ENCODE data around the gene NPPC. TPM values are rescaled to one million over a fixed set of nuclear protein-coding genes. Genes with fewer than 3 reads are reported as not detected.

NPPC gene
- total RNA-seq = 10 to 100 TPM in 1 of 4 donors, 1 to 10 TPM in 3; 2.1 to 14.0 (median 3.4) TPM
- 1.7 TPM for polyA plus RNA-seq
- long read RNA-seq, donor 1, partial matches to known transcripts = 0 of 5 reads
- long read RNA-seq, donor 1, other reads (novel, unspliced or antisense) = 1 of 5 reads
- long read RNA-seq, donor 2, partial matches to known transcripts = 0 of 1 reads
- long read RNA-seq, donor 2, other reads (novel, unspliced or antisense) = 1 of 1 reads
- long read RNA-seq, donor 3, partial matches to known transcripts = 0 of 5 reads
- long read RNA-seq, donor 3, other reads (novel, unspliced or antisense) = 2 of 5 reads
- long read RNA-seq, donor 4, partial matches to known transcripts = 0 of 1 reads
- long read RNA-seq, donor 4, other reads (novel, unspliced or antisense) = 0 of 1 reads

DNA sequence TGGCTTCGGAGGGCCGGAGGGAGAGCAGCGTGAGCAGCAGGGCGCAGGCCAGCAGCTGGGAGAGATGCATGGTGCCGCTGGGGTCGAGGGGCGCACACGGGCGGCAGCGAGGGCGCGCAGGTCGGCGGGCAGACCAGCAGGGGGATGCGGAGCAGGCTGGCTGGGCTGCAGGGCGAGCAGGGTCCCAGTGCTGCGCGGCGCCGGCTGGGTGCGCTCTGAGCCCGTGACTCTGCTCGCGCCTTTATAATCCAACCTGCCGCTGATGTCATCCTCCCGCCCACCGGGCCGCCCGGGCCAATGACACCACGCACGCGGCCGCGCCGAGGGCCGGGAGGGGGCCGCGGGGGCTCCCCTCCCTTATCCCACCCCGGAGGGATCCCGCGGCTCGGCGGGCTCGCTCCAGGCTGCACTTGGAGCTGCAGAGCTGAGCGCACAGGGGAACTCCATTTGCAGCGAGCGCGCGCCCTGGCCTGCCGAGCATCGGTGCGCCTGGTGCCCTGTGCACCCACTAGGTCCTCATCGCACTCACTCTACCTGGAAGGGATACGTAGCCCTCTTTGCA is at the start of gene NPPC:
NPPC (minus strand) TSS at position 217 of the 562 bp plus-strand sequence; CDS start at position 70, 147 bp downstream.
- Histone ChIP-seq H3K9me3 (ENCODE audit: control insufficient read depth, low read length) (no peaks in the 10 kb centered on the region), H3K4me1 (ENCODE audit: control insufficient read depth, insufficient read depth, low read length) (peaks cover 2% of the 10 kb centered on the region), H3K27me3 (ENCODE audit: control insufficient read depth, insufficient read depth) (no peaks in the 10 kb centered on the region), H3K4me3 (ENCODE audit: low read length) (peak within 1 kb of the TSS; percentile 18), H3K27ac (ENCODE audit: low read length) (no peak within 1 kb of the TSS)
- intact Hi-C loops (cut with DNase I) = loop anchor here (5.0 to 10.0 kb wide), 4 partner anchors 216 to 599 kb away; partner anchors contain the start of genes CHRND (in 1 of the 4) and PRSS56 (in 1 of the 4)
- under 1% methylated on average over 54 of the region's 54 CpGs for WGBS
- DNase-seq (peak; percentile 59 to 83 (median 80)), ATAC-seq (peak; percentile 78 to 84)

- intact Hi-C loops (cut with DNase I) = no loop called here
- DNase-seq (no peak), ATAC-seq (no peak)
- Histone ChIP-seq H3K4me1 (ENCODE audit: control insufficient read depth, insufficient read depth, low read length) (no peaks in the 10 kb centered on the region), H3K27ac (ENCODE audit: low read length) (no peak overlapping the region), H3K4me3 (ENCODE audit: low read length) (no peak overlapping the region), H3K9me3 (ENCODE audit: control insufficient read depth, low read length) (no peaks in the 10 kb centered on the region), H3K27me3 (ENCODE audit: control insufficient read depth, insufficient read depth) (no peaks in the 10 kb centered on the region)
- 95% methylated on average over 2 of the region's 2 CpGs for WGBS
These were observed 48.8 kb upstream of the NPPC start for GRCh38 chr2:231975001-231975400.

DNA sequence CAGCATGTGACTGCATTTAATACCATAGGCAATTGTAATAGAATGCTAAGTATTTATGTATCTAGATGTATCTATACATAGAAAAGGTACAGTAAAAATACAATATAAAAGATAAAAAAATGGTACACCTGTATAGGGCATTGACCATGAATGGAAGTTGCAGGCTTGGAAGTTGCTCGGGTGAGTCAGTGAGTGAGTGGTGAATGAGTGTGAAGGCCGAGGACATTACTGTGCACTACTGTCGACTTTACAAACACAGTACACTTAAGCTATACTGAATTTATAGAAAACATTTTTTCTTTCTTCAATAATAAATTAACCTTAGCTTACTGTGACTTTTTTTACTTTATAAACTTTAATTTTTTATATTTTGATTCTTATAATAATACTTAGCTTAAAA is 44.3 kb upstream of the NPPC start:
- Histone ChIP-seq H3K9me3 (ENCODE audit: control insufficient read depth, low read length) (no peaks in the 10 kb centered on the region), H3K27ac (ENCODE audit: low read length) (no peak overlapping the region), H3K4me3 (ENCODE audit: low read length) (no peak overlapping the region), H3K4me1 (ENCODE audit: control insufficient read depth, insufficient read depth, low read length) (no peaks in the 10 kb centered on the region), H3K27me3 (ENCODE audit: control insufficient read depth, insufficient read depth) (no peaks in the 10 kb centered on the region)
- intact Hi-C loops (cut with DNase I) = no loop called here
- WGBS = 98% methylated on average over 3 of the region's 3 CpGs
- no peak for DNase-seq
- ATAC-seq = no peak

GRCh38 chr2:231968820-231969219 is 42.6 kb upstream of the NPPC start:
- DNase-seq = no peak
- intact Hi-C loops (cut with DNase I) = no loop called here
- no peaks in the 10 kb centered on the region for H3K9me3 ChIP-seq (ENCODE audit: control insufficient read depth, low read length)

DNA sequence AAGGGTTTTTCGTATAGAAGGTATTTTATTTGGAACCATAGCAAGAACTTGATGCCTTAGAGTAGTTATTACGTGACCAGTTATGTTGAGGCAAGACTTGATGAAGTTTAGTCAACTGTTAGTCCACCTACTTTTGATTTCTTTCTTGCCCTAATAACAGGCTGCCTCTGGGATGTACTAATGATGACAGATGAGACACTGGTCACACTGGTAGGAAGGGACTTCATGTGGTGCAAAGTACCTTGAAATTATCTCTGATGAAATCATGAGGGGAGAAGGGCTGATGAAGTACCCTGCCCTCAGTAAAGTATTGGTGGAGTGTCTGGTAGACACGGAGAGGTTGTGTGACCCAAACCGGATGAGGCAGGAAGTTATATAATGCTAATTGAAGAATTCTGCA is 40.7 kb upstream of the NPPC start:
- no peaks in the 10 kb centered on the region for H3K9me3 ChIP-seq (ENCODE audit: control insufficient read depth, low read length)
- ATAC-seq (no peak), DNase-seq (no peak)
- H3K27me3 ChIP-seq (ENCODE audit: control insufficient read depth, insufficient read depth) = no peaks in the 10 kb centered on the region
- no peak overlapping the region for H3K27ac ChIP-seq (ENCODE audit: low read length)
- intact Hi-C loops (cut with DNase I) = no loop called here
- no peak overlapping the region for H3K4me3 ChIP-seq (ENCODE audit: low read length)
- H3K4me1 ChIP-seq (ENCODE audit: control insufficient read depth, insufficient read depth, low read length) = peaks cover 2% of the 10 kb centered on the region
- 69% methylated on average over 4 of the region's 4 CpGs for WGBS

More at GRCh38 chr2:231968820-231969219, 42.6 kb upstream of the NPPC start:
- Histone ChIP-seq H3K4me3 (ENCODE audit: low read length) (no peak overlapping the region), H3K27me3 (ENCODE audit: control insufficient read depth, insufficient read depth) (no peaks in the 10 kb centered on the region), H3K27ac (ENCODE audit: low read length) (no peak overlapping the region), H3K4me1 (ENCODE audit: control insufficient read depth, insufficient read depth, low read length) (no peaks in the 10 kb centered on the region)
- ATAC-seq = no peak
- 92% methylated on average over 6 of the region's 6 CpGs for WGBS

GRCh38 chr2:231965102-231965501 is 38.9 kb upstream of the NPPC start:
- peaks cover 2% of the 10 kb centered on the region for H3K4me1 ChIP-seq (ENCODE audit: control insufficient read depth, insufficient read depth, low read length)
- WGBS = 44% methylated on average over 1 of the region's 1 CpG
- ATAC-seq (no peak), DNase-seq (no peak)
- H3K4me3 ChIP-seq (ENCODE audit: low read length) = no peak overlapping the region
- no peaks in the 10 kb centered on the region for H3K27me3 ChIP-seq (ENCODE audit: control insufficient read depth, insufficient read depth)
- no peaks in the 10 kb centered on the region for H3K9me3 ChIP-seq (ENCODE audit: control insufficient read depth, low read length)
- H3K27ac ChIP-seq (ENCODE audit: low read length) = no peak overlapping the region
- intact Hi-C loops (cut with DNase I) = no loop called here

DNA sequence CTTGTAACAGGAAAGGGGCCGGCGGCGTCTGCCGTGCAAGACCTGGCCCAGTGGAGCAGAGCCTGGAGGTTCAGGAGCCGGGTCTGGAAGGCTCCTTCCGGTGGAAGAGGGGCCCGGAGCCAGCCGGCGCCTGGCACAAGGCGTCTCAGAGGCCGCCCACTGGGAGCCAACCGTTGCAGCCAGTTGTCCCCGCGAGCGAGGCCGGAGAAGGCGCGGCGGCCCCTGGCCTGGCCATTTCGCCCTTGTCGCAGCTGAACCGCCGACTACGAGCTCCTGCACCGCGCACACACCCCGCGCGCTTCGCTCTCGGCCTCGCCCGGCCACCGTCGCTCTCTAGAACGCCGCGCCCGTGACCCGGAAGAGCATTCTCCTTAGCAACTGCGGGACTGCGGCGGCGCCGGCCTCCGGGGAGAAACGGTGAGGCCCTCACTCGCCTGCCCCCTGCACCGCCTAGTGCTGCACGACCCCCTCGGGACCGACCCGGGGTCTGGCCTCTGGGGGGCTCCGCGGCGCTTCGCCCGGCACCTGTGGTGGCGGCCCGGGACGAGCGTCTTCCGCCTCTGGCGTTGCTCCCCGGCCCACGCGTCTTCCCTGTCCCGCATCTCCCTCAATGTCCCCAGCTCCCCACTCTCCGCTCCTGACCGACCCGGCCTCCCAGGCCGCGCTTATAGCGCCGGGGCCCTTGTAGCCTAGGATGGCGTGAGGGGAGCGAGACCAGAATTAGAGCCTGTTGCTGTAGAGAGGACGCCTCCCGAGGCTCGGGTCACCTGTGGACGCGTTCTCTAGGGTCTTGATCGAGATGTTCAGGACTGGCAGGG is 35.4 kb upstream of the NPPC start, which contains the start of gene DIS3L2:
DIS3L2 (plus strand) TSS at position 365 of the 818 bp plus-strand sequence. CDS start 53,215 bp downstream, outside the sequence.
- DNase-seq (peak; percentile 84 to 95 (median 92)), ATAC-seq (peak; percentile 99)
- peaks cover 2% of the 10 kb centered on the region for H3K4me1 ChIP-seq (ENCODE audit: control insufficient read depth, insufficient read depth, low read length)
- peak within 1 kb of the TSS; percentile 28 for H3K27ac ChIP-seq (ENCODE audit: low read length)
- peak within 1 kb of the TSS; percentile 71 for H3K4me3 ChIP-seq (ENCODE audit: low read length)
- no peaks in the 10 kb centered on the region for H3K27me3 ChIP-seq (ENCODE audit: control insufficient read depth, insufficient read depth)
- no peaks in the 10 kb centered on the region for H3K9me3 ChIP-seq (ENCODE audit: control insufficient read depth, low read length)
- intact Hi-C loops (cut with DNase I) = no loop called here
- under 1% methylated on average over 83 of the region's 83 CpGs for WGBS

GRCh38 chr2:231960810-231961348 is 34.7 kb upstream of the NPPC start:
- ATAC-seq (no peak), DNase-seq (no peak)
- peak overlapping the region; percentile 71 for H3K4me3 ChIP-seq (ENCODE audit: low read length)
- H3K9me3 ChIP-seq (ENCODE audit: control insufficient read depth, low read length) = no peaks in the 10 kb centered on the region
- intact Hi-C loops (cut with DNase I) = no loop called here
- H3K27me3 ChIP-seq (ENCODE audit: control insufficient read depth, insufficient read depth) = no peaks in the 10 kb centered on the region
- no peak overlapping the region for H3K27ac ChIP-seq (ENCODE audit: low read length)
- 56% methylated on average over 18 of the region's 18 CpGs for WGBS
- H3K4me1 ChIP-seq (ENCODE audit: control insufficient read depth, insufficient read depth, low read length) = peaks cover 2% of the 10 kb centered on the region

- WGBS = 79% methylated on average over 4 of the region's 4 CpGs
- Histone ChIP-seq H3K27ac (ENCODE audit: low read length) (no peak overlapping the region), H3K4me3 (ENCODE audit: low read length) (no peak overlapping the region), H3K27me3 (ENCODE audit: control insufficient read depth, insufficient read depth) (no peaks in the 10 kb centered on the region), H3K9me3 (ENCODE audit: control insufficient read depth, low read length) (no peaks in the 10 kb centered on the region), H3K4me1 (ENCODE audit: control insufficient read depth, insufficient read depth, low read length) (peaks cover 2% of the 10 kb centered on the region)
- DNase-seq (no peak), ATAC-seq (no peak)
- intact Hi-C loops (cut with DNase I) = no loop called here
These were observed 31.9 kb upstream of the NPPC start for GRCh38 chr2:231957913-231958763.
